NCI-H128 (cell line): ENCODE measurements around the gene RILP.

Experiments used
- DNase-seq: peaks from one replicate; lab custom pipeline; 2025; ENCODE audit not compliant: unreplicated experiment; lab: John Stamatoyannopoulos, UW

The RILP gene

DNA sequence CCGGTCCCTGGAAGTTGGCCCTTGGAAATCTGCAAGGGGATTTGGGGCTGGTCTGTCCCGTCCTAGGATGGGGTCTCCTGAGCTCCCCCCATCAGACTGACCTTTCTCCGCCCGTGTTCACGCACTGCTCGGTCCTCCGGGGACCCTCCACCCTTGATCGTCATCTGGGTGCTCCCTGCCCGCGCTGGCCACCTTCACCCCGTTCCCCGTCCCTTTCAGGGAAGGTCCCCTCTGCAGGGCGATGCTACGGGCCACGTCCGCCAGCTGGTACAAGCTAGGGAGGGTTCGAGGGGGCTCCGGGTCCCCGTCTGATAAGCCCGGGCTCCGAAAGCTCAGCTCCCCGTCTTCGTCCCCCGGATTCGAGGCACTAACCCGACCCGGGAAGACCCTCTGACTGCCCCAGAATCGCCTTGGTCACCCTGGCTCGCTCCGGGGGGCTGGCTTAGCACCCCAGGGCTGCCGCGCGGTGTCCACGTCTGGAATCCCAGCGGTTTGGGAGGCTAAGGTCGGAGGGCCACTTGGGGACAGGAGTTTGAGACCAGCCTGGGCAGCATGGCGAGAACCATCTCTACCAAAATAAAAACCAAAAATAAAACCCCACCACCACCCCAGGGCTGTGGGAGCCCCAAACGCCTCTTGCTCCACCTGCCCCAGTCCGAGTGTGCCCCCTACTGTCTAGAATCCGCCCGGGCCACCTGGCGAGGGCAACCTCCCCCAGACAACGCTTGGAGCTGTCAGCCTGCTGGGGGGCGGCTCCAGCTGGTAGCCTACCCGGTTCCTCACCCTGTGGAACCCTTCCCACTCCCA, 20.0 kb downstream of the RILP start:
- DNase-seq: peak; percentile 5

DNA sequence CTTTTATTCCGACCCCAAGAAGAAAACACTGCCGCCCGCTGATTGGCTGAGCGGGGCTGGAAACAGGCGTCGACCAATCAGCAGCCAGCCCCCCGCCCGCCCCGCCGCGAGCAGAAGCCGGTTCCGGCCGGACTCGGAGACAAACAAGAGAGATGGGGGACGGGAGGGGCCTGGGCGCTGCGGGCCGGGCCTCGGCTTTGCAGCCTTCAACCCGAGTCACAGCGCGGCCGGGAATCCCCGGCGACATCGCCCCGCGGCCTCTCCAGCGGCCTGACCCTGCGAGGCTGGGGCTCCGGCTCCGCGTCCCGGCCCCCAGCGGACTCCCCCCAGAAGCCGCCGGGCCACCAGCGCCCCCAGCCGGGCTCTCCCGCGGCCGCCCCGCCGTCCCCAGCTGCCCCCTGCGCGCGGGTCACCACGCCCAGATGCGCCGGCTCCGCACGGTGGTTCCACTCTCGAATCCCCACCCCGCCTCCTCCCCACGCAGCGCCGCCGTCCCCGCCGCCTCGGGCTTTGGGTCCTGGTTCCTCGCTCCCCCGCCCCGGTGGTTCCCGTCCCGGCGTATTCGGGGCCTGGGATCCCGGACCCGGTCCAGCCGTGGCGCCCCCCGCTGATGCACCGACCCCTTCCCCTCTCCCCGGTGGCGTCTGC, 20.7 kb downstream of the RILP start:
- peak; percentile 80 for DNase-seq

DNA sequence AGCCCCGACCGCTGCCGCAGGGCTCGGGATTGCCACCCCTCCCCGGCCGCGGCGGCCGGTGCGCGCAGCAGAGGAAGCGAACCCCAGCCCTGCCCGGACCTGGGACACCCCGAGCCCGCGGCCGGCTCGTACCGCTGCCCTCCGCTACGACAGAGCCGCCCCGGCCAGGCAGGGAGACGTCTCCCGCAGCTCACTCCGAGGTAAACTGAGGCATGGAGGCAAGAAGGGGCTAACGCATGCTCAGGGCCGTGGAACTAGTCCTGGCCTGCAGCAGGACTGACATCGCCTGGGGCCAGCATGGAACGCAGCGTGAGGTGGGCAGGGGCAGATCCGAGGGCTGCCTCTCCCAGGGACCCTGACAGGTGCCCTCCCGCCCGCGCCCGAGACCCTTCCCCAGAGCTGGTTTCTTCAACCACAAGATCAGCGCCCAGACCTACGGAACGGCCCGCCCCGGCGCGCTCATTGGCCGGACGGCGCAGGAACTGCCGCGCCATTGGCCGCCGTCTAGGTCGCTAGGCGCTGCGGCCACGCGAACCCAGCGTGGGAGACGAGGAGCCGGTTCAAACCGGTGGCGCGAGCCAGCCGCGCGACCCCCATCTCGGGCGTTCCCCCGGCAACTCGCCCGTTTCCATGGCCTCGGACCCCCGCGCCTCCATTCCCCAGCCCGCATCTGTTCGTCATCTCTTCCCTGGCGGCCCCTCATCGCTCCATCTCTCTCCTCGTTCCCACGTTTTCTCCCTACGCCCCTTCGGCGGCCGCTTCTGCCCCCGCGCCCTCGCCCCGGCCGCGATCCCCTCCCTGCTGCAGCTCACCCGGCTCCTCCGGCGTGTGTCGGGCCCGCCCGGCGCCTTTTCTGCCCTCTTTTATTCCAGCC, 21.4 kb downstream of the RILP start, which contains the start of gene SLC43A2:
TSS of gene SLC43A2 (minus strand) at position 853 of the 874 bp plus-strand sequence. CDS start 960 bp downstream, outside the sequence.
- DNase-seq: peak; percentile 39

DNA sequence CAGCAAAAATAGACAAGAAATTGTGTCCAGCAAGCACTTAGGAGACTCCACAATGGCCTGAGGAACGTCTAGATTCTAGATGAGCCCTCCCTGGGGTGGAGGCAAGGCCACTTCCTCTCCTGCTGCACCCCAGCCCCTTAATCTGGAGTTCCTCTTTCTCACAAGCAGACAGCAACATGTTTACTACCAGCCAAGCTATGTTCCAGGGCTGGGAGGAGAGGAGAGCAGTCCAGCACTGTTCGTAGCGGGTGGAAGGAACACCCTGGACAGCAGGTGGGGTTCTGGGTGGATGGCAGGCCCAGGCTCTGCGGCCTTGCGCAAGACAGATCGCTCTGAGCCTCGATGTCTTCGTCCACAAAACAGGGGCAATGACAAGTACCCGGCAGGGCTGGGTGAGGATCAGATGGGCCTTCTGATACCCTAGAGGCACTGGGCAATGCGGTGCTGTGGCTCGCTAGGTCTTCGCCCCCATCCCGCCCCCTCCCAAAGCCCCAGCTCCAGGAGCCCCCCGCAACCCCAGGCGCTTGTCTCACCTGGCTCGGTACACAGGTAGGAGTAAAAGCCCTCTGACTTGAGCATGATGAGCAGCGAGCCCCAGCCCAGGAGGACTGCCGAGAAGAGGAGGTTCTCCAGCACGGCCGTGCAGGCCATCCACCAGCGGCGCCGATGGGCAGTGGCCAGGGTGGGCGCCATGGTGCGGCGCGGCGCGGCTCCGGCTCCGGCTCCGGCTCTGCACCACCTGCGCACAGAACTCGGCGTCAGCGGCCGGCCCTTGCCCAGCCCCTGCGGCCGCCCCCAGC, 22.3 kb downstream of the RILP start:
- no peak for DNase-seq

DNA sequence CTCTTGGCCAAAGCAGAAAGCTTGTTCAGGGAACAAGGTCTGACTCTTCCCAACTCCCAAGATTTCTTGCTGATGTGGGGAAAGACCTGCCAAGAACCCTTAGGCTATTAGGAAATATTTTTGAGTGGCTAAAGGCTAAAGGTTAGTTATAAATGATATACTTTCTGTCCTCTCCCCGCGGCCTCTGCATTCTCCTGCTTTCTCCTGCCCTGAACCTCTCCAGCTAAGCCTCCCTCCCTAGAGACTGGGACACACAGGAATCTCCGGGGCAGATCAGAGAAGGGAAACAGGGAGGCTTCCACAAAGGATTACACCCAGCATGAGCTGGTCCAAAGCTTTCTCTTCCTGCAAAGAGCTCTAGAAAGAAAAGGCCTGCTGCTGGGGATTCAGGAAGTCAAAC, 23.3 kb downstream of the RILP start:
- DNase-seq: no peak

DNA sequence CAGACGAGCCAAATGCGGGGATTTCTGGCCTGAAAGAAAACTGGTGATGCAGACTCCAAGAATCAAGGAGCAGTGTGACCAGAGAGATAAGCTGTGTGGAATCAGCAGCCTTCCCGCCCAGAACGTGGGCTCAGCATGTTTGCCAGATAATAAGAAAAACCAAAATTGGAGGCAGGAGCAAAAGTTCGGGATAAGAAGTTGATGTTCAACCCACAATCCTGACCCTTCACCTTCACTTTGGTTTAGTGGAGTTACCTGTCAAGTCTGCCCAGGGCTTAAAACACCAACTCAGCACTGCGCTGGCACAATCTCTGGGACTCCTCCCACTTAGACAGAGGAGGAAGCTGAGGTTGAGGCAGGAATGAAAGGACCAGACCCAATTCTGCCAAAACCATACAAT, 24.1 kb downstream of the RILP start:
- no peak for DNase-seq

DNA sequence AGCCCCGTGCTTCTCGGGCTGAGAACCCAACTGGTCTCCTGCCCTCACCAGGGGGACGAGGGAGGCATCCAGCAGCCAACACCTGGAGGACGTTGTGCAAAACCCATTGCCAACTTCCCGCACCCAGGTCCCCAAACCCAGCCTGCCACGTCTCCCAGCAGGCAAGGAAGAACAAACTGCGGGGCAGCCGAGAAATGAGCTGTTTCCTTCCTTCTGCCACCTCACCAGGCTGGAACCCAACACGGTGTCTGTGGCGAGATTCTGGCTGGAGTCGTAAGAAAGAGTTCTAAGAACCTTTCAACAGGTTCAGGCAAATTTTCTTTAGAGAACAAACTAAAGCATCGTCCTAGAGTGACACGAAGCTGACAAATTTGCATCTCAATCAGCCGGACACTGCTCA, 24.6 kb downstream of the RILP start:
- no peak for DNase-seq

DNA sequence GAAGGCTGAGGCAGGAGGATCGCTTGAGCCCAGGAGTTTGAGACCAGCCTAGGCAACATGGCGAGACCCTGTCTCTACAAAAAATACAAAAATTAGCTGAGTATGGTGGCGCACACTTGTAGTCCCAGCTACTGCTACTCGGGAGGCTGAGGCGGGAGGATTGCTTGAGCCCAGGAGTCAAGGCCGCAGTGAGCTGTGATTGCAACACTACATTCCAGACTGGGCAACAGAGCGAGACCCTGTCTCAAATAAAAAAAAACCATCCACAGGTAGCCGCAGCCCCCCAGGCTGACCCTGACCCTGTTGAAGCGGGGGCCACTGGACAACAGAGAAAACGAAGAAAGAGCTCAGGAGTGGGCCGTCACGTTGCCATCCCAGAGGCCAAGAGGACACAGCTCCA, 25.0 kb downstream of the RILP start:
- no peak for DNase-seq

DNA sequence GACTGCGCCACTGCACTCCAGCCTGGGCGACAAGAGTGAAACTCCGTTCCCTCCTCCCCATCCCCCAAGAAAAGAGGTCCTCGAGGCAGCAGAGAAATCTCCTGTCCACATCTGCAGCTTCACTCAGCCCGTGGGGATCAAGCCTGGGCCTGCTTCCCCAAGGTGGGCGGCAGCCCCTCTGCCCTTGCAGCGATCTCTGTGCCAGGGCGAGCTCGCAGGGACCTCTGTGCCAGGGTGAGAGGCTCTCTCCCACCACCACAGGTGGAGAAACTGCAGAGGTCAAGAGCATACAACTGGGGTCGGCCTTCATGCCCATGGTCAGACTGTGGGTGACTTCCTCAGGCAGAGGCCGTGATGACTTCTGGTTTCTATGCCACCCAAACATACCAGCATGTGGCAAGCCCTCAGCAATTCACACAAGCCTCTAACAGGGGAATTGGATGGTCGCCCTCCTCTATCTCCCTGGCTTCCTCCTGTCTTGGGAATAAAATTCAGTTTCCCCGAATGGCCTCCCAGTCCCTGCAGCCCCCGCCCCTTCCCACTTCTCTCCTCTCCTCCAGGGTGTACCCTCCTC, 26.5 kb downstream of the RILP start:
- no peak for DNase-seq

DNA sequence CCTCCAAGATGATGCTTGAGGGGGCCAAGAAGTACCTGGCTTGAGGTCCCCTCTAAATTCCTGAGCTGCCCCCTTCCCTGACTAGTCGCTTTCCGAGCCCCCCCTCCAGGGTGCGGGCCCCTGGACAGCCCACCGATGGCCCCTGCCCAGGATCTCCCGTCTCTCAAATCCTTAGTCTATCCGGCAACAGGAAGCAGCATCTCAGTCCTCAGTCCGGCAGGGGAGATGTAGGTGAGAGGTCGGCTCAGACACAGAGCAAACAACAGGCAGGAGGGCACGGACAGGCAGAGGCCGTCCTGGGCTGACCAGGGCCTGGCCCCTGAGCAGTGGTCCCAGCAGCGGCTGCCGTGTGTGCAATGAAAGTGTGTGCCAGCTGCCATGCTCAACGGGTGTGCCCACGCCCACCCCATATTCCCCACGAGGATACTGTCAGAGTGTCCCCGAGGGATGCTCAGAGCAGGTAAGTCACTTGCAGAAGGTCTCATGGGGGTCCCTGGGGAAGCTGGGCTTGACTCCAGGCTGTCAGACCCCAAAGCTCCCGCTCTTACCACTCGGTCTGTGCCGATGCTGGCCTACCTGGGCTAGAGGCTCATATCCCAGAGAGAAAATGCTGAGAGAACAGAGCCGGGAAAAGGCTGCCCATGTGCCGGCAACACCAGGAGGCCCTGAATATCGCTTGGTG, 28.3 kb downstream of the RILP start:
- DNase-seq: no peak

DNA sequence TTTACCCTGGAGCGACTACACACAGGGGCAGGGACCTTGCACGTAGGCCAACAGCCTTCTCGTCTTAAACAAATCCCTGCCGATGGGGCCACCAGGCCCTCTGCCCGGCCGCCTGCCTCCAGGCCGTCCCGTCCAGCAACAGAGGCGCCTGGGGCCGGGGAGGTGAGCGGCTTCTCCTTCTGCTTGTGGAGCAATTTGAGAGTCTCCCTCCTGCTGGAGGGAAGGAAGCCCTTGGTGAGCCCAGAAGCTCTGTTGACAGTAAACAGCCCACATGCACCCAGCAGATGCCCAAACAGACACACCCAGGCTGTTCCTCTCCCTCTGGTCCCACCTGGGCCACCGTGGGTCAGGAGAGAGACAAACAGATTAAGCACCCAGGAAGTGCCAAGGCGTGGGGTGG, 29.2 kb downstream of the RILP start:
- no peak for DNase-seq

DNA sequence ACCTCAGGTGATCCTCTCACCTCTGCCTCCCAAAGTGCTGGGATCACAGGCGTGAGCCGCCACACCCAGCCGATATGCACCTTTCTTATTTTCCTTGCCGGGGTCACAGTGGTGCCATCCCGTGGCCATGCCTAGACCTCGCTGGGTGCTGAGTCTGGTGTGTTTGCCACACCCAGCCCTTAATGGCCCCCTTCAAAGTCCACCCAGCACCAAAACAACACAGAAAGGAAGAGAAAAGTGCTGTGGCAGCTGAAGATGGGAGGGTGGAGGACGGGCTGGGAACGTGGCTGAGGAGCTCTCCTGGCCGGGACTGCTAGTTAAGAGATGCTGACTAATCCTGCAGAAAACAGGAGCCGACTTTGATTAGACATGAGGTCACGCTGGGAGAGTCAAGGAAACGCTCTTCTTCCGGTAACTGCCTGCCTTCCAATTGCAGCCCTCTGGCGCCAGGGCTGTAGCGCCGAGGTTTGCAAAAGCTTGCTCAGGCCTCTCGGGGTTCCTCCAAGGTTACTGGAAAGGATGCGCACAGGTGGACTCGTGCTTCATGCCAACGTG, 32.0 kb downstream of the RILP start:
- no peak for DNase-seq

DNA sequence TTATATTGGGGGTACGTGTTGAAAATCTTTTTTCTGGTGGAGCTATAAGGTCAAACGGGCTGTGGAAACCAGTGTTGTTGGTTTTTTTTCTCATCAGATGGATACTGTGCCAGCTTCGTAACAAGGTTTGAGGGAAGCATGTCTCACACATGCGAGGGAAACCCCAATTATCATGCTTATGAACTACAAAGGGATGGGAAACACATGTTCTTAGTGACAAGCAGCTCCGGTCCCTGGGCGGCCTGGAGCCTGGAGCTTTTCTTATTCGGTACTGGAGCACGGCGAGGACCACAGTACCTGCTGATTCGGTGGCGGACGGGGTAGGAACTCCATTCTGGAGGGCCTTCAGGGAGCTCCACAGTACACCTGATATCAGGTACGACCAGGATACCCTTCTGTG, 33.6 kb downstream of the RILP start:
- DNase-seq: no peak

DNA sequence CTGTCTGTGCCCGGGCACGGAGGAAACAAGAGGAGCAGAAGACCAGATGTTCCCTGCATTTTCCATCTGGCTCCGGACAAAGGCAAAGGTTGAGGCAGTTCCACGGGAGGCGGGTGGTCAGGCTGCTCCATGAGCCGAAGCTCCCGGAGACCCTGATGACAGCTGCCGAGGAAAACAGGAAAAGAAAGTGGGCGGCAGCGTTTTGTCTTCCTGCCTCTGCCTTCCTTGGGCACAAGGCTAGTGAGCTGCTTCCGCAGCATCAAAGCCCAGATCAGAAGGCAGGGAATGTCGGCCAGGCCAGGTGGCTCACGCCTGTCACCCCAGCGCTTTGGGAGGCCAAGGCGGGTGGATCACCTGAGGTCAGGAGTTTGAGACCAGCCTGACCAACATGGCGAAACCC, 37.3 kb downstream of the RILP start:
- no peak for DNase-seq

DNA sequence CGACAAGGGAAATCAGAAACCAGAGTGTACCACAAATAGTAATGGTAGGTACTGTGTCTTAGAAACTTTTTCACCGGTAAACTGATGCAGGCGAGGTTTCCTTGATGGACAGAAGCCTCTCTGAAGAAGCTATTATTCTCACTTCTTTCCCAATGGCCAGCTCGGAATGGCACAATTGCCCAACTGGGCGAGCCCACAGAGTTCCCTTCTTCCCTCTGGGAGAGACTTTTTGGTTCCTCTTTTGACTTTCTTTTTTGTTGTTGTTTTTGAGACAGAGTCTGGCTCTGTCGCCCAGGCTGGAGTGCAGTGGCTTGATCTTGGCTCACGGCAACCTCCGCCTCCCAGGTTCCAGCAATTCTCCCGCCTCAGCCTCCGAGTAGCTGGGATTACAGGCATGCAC, 38.0 kb downstream of the RILP start:
- no peak for DNase-seq

DNA sequence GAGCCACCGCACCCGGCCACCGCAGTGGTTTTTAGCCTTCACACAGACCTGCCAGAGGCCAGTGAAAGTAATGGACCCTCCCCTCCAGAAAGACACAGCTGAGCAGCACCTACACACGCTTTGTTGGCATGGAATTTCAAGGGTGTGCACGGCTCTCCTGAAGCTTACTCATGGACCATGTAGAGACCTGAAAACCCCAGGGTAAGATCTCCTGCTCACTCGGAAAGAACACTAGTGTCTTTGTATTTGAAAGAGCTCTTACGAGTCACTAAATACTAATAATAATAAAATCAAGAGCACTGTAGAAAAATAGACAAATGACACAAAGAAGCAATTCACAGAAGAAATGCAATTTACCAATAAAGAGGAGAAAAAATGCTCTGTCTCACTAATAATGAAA, 41.0 kb downstream of the RILP start:
- no peak for DNase-seq

DNA sequence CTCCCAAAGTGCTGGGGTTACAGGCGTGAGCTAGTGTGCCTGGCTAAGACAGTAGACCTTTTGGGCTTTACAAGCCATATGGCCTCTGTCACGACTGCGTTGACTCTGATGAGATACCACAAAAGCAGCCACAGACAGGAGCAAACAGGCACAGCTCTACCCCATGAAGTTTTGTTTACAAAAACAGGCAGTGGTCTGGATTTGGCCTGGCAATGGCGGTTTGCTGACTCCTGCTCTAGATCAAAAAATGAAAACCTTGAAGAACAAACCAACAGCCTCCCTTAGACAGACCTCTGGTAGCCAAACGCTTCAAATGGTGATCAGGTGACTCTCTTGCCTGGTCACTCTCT, 41.7 kb downstream of the RILP start:
- DNase-seq: no peak

DNA sequence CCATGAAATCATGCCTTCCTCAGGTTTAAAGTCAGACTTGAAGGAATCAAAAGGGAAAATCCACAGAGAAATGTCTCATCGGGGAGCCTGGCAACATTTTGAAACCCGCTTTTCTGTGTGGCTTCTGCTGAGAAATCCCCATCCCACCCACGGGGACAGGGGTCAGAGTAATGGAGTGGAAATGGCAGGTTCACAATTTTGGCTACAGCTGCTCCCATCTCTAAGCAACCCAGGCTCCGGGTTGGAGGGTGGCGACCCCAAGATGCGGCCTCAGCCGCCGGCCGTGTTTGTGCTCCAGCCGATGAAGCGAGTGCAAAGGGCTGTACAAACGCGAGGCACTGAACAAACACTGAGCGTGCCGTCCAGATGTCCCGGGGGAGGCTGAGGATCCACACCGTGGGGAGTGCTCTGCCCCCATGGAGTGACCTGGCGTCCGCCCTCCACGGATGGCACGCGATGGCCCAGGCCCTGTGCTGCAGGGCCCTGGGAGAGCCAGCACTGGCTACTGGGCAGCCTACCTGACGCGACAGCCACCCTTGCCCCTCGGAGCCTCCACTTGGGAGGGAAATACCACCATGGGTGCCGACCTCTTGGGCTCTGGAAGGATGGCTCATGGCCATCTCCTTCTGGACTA, 43.2 kb downstream of the RILP start:
- DNase-seq: no peak

DNA sequence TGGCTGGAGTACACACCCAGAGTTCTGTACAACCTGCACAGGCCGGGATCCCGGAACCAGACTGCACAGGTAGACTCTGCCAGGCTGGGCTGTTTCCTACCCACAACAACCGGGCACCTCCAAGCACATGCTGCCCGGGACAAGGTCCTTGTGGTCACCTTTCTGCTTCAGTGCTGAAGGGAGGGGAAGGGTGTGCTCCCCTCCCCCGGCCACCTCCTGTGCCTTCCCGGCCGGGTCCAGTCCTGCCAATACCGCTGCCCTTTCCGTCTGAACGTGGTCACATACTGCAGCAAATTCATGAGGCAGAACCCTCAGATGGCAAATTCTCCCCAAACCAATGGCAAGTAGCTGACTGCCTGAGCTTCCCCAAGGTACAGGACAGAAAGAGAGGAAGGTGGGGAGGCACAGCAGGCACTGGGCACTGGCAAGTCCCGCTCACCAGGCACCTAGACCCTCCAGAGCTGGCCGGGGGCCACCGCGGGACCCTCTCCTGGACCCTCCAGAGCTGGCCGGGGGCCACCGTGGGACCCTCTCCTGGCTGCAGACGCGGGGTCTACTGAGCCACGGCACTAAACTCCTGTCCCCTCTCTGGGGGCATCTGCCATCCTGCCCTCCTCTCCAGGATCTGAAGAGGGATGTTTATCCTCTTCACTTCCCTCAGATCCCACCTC, 43.9 kb downstream of the RILP start:
- no peak for DNase-seq
